HCT116 (cell line): ENCODE results near the gene IGF2. TPM values are rescaled to one million over a fixed set of nuclear protein-coding genes. Genes with fewer than 3 reads are reported as not detected.
A peak's percentile ranks its signal among the peaks of the same experiment; 100 is the strongest.

Experiments used
- ATAC-seq: fragments of 200-7000 bp; cut with Tn5 transposase; 2 replicates; pipeline ENCODE4 v1.9.1; 2020; ENCODE audit warnings: mild to moderate bottlenecking, moderate library complexity
- BruUV-seq: library from RNA; stranded (reverse); fragments of 400-500 nt; replicated peaks from 2 replicates; lab custom pipeline; 2021; lab: Mats Ljungman, UMichigan
- CTCF ChIA-PET: fragments of 300-600 bp; sonication (Branson Sonifier 250); formaldehyde crosslinking; loops from one replicate; lab custom pipeline; 2021; ENCODE audit warnings: antibody characterized with exemption; lab: Charles Lee
- POLR2A ChIA-PET: fragments of 300-600, 350-600 bp; sonication (Branson Sonifier 250); formaldehyde crosslinking; loops from one replicate; lab custom pipeline; 2021; ENCODE audit warnings: antibody characterized with exemption; lab: Charles Lee
- RAD21 ChIA-PET, 2 experiments: fragments of 300-600 bp; sonication (Branson Sonifier 250); formaldehyde crosslinking; loops; one replicate each; lab custom pipeline; 2023; ENCODE audit warnings: low total read pairs in 2 of 2; ENCODE audit not compliant: uncharacterized antibody in 2 of 2, unreplicated experiment in 2 of 2, low non-redundant PET in 1 of 2; lab: Charles Lee
- DNase-seq: peaks from one replicate; pipeline ENCODE4 v3.0.0-alpha.2; 2010; ENCODE audit warnings: low read depth, low spot score
- H2AFZ ChIP-seq: fragments of 200-600 bp; shearing (Covaris generic), sonication (generic); 2 replicates; pipeline ENCODE4 v1.6.1; 2017; ENCODE audit warnings: low read depth, mixed run types, mixed read lengths, antibody characterized with exemption, low read length; ENCODE audit not compliant: poor library complexity, severe bottlenecking
- H3K27ac ChIP-seq: 2 replicates; pipeline ENCODE4 v1.5.1; 2012; ENCODE audit warnings: low read depth, low read length
- H3K27me3 ChIP-seq: fragments of 200-600 bp; sonication (generic); 2 replicates; pipeline ENCODE4 v1.6.1; 2016; ENCODE audit warnings: mixed run types, low read length, mixed read lengths; ENCODE audit not compliant: insufficient read depth
- H3K36me3 ChIP-seq, 2 experiments: fragments of 200-500 bp in 1 of 2; fragments of 200-600 bp in 1 of 2; sonication (Bioruptor generic) in 1 of 2; sonication (generic) in 1 of 2; 2 replicates each; pipeline versions ENCODE4 v1.5.1 to v1.6.1; 2014 to 2016; ENCODE audit warnings: low read length in 2 of 2, inconsistent platforms in 1 of 2, mixed read lengths in 1 of 2, mixed run types in 1 of 2; ENCODE audit not compliant: insufficient read depth in 2 of 2, control insufficient read depth in 1 of 2
- H3K4me1 ChIP-seq, 2 experiments: fragments of 200-600 bp in 1 of 2; sonication (generic) in 1 of 2; 2 replicates each; pipeline versions ENCODE4 v1.5.1 to v1.6.1; 2012 to 2017; ENCODE audit warnings: low read length in 2 of 2, inconsistent platforms in 1 of 2, mild to moderate bottlenecking in 1 of 2, mixed read lengths in 1 of 2, mixed run types in 1 of 2, moderate library complexity in 1 of 2; ENCODE audit not compliant: insufficient read depth in 2 of 2, control insufficient read depth in 1 of 2
- H3K4me2 ChIP-seq: fragments of 200-600 bp; sonication (generic); 2 replicates; pipeline ENCODE4 v1.6.1; 2017; ENCODE audit warnings: mixed run types, low read length, mixed read lengths
- H3K4me3 ChIP-seq, 2 experiments: fragments of 200-600 bp in 1 of 2; sonication (generic) in 1 of 2; replicated peaks in 1 of 2; 2 replicates each; pipeline ENCODE4 v1.5.1; 2011 to 2016; ENCODE audit warnings: low read length in 2 of 2, control low read depth in 1 of 2, low read depth in 1 of 2, mild to moderate bottlenecking in 1 of 2, mixed read lengths in 1 of 2, mixed run types in 1 of 2
- H3K79me2 ChIP-seq: fragments of 200-600 bp; sonication (generic); 2 replicates; pipeline ENCODE4 v1.6.1; 2017; ENCODE audit warnings: mild to moderate bottlenecking, mixed run types, low read length, moderate library complexity, mixed read lengths; ENCODE audit not compliant: insufficient read depth
- H3K9ac ChIP-seq: fragments of 200-600 bp; sonication (generic); 2 replicates; pipeline ENCODE4 v1.6.1; 2016; ENCODE audit warnings: low read length, mixed read lengths
- H3K9me2 ChIP-seq: fragments of 200-600 bp; sonication (generic), shearing (Covaris generic); 2 replicates; pipeline ENCODE4 v1.6.1; 2017; ENCODE audit warnings: mixed run types, mild to moderate bottlenecking, moderate library complexity; ENCODE audit not compliant: insufficient read depth
- H3K9me3 ChIP-seq, 2 experiments: fragments of 200-500 bp in 1 of 2; fragments of 200-600 bp in 1 of 2; sonication (Bioruptor generic) in 1 of 2; sonication (generic) in 1 of 2; 2 replicates each; pipeline ENCODE4 v1.6.1; 2014 to 2017; ENCODE audit warnings: low read length in 2 of 2, mixed read lengths in 2 of 2, inconsistent platforms in 1 of 2, low read depth in 1 of 2, mild to moderate bottlenecking in 1 of 2, mixed run types in 1 of 2, moderate library complexity in 1 of 2; ENCODE audit not compliant: control insufficient read depth in 1 of 2, insufficient read depth in 1 of 2
- H4K20me1 ChIP-seq: fragments of 200-600 bp; sonication (generic), shearing (Covaris generic); 2 replicates; pipeline ENCODE4 v1.6.1; 2017; ENCODE audit warnings: mixed run types, mild to moderate bottlenecking, moderate library complexity; ENCODE audit not compliant: insufficient read depth
- CBX3 ChIP-seq: IDR thresholded peaks from 2 replicates; pipeline ENCODE4 v1.6.1; 2012; ENCODE audit warnings: low read depth
- CEBPB ChIP-seq: IDR thresholded peaks from 2 replicates; pipeline ENCODE4 v1.6.1; 2012; ENCODE audit warnings: low read depth
- EGR1 ChIP-seq: IDR thresholded peaks from 2 replicates; pipeline ENCODE4 v1.6.1; 2012; ENCODE audit warnings: low read depth
- ELF1 ChIP-seq: IDR thresholded peaks from 2 replicates; pipeline ENCODE4 v1.6.1; 2012; ENCODE audit warnings: low read depth, borderline replicate concordance
- POLR2AphosphoS5 ChIP-seq: IDR thresholded peaks from 2 replicates; pipeline ENCODE4 v1.6.1; 2011; ENCODE audit warnings: mild to moderate bottlenecking, low read depth, low read length, moderate library complexity
- RAD21 ChIP-seq: IDR thresholded peaks from 2 replicates; pipeline ENCODE4 v1.6.1; 2012; ENCODE audit warnings: low read depth, mild to moderate bottlenecking
- SIN3A ChIP-seq: IDR thresholded peaks from 2 replicates; pipeline ENCODE4 v1.6.1; 2012; ENCODE audit warnings: low read depth
- SP1 ChIP-seq: IDR thresholded peaks from 2 replicates; pipeline ENCODE4 v1.6.1; 2012; ENCODE audit warnings: low read depth
- SRF ChIP-seq: IDR thresholded peaks from 2 replicates; pipeline ENCODE4 v1.6.1; 2012; ENCODE audit warnings: low read depth
- TCF7L2 ChIP-seq: IDR thresholded peaks from 2 replicates; pipeline ENCODE4 v1.7.0; 2011; ENCODE audit warnings: borderline replicate concordance, inconsistent platforms; ENCODE audit not compliant: insufficient read depth, insufficient read length; ENCODE audit errors: extremely low read depth
- ZNF274 ChIP-seq: fragments of 200-500 bp; sonication (Bioruptor generic); IDR thresholded peaks from 2 replicates; pipeline ENCODE4 v1.6.1; 2014; ENCODE audit warnings: mild to moderate bottlenecking, low read depth, low read length, inconsistent platforms
- intact Hi-C: fragments of 100-400 bp; cut with micrococcal nuclease; formaldehyde crosslinking; loops from 2 replicates; pipeline ENCODE4 v1.10.0; 2022
- total RNA-seq: library from RNA; stranded (reverse); gene quantifications from one replicate; pipeline ENCODE4 v1.2.1, GENCODE V29; 2021; ENCODE audit not compliant: unreplicated experiment
- TF ChIP-seq, protein P1 (sequence below), 3 experiments: fragments of 200-600 bp in 1 of 3; sonication (generic) in 1 of 3; IDR thresholded peaks in 2 of 3; conservative IDR thresholded peaks in 1 of 3; 2 replicates each; pipeline ENCODE4 v1.5.1; 2012 to 2017; ENCODE audit warnings: low read depth in 2 of 3, low read length in 2 of 3, antibody characterized with exemption in 1 of 3, borderline replicate concordance in 1 of 3, control low read depth in 1 of 3, mild to moderate bottlenecking in 1 of 3, mixed read lengths in 1 of 3, mixed run types in 1 of 3, moderate library complexity in 1 of 3; ENCODE audit not compliant: insufficient read depth in 1 of 3
- TF ChIP-seq, protein P2 (sequence below): IDR thresholded peaks from 2 replicates; pipeline ENCODE4 v1.6.1; 2012

Gene IGF2
- total RNA-seq, 1 experiment from 2014 or later: 17.9 TPM

DNA sequence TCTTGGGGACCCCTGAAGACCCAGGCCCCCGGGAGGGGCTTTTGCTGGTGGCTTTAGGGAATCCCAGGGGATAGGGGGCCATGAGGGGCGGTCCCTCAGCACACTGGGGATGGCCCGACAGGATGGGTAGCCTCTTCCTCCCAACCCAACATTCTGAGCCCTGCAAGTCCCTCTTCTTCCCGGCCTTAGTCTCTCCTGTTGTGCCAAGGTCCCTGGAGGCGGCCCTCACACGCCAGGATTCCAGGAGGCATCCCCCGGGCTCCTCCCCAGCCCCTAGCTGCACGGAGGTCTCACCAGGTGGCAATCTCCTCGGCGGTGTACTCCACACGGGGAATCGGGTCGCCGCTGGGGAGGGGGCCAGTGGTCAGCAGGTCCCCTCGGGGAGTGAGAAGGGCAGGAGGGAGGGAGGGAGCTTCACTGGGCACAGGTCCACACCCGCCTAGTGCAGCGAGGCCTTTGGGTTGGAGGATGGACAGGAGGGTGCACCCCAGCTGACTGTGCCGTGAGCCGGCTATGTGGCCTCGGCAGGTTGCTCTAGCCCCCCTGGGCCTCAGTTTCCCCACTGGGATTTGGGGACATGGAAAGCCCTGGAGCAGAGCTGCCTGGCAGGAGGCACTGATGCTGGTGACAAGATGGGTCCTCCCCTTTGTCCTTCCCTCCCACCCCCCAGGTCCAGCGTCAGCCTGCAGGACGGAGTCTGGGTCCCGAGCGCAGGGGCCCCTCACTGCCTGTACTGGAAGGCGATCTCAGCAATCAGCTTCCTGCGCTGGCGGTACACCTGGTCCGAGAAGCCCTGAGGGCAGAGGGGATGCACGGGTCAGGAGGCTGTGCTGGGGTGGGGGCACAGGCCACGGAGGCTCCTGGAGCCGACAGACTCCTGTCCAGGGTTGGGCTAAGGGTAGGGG lies 28.2 kb upstream of the IGF2 start:
- no peaks in the 10 kb centered on the region for H3K36me3 ChIP-seq
- H3K27ac ChIP-seq: no peak overlapping the region
- intact Hi-C loops: no loop called here
- no TSS peak for BruUV-seq
- no peaks in the 10 kb centered on the region for H3K9me2 ChIP-seq
- H3K79me2 ChIP-seq: no peaks in the 10 kb centered on the region
- no peaks in the 10 kb centered on the region for H4K20me1 ChIP-seq
- no peak for DNase-seq
- no peak overlapping the region for H3K9ac ChIP-seq
- no peaks in the 10 kb centered on the region for H3K9me3 ChIP-seq
- H3K4me1 ChIP-seq: peaks cover 2 to 21% of the 10 kb centered on the region in 2 experiments; a peak in 3 of 4 replicates
- POLR2A ChIA-PET: no interaction called here
- RAD21 ChIA-PET: interaction anchor here (0.9 to 1.0 kb wide), 2 partner anchors 252 to 253 kb away, joined by 3 read pairs; no protein-coding TSS in a partner anchor
- H3K27me3 ChIP-seq: no peaks in the 10 kb centered on the region
- CTCF ChIA-PET: interaction anchor here (0.6 to 1.3 kb wide), 3 partner anchors 254 to 1310 kb away, joined by 3 to 4 read pairs (median 3); no protein-coding TSS in a partner anchor
- H2AFZ ChIP-seq: no peak overlapping the region
- no peak overlapping the region for H3K4me2 ChIP-seq
- ATAC-seq: no peak
- no peak overlapping the region for H3K4me3 ChIP-seq
- no peak for TF ChIP-seq CBX3
- no peak for TF ChIP-seq SRF
- no peak for TF ChIP-seq EGR1
- no peak for TF ChIP-seq ZNF274
- no peak for TF ChIP-seq POLR2AphosphoS5
- no peak for TF ChIP-seq CEBPB

DNA sequence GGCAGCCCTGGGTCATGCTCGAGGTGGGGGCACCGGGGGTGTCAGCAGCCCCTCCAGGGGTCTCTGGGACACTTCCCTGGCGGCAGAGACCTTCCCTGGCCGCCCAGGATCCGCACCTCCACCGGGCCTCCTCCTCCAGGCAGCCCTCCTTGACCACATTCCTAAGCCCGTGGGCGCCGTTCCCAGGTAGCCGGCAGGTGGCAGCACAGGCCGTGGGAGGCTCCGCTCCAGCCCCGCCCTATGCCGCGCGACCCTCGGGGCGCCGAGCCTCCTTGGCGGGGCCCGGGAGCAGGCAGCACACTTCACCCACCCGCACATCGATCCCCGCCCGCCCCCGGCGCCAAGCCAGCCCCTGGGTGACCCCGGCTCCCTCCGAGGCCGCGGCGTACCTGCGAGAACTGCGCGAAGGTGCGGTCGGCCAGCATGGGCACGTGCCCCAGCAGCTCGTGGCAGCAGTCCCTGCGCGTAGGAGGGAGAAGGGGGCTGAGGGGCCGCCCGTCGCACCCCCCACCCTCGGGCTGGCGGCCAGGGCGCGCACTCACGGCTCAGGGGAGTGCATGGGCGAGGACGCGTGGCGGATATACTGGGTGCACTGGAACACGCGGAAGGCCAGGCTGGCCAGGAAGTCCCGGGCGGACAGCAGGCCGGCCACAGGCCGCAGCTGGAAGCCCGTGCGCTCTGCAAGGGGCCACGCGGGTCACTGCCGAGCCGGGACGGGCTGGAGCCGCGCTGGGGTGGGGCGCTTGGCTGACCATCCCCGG lies 27.1 kb upstream of the IGF2 start:
- Histone ChIP-seq H3K9ac (no peak overlapping the region), H3K9me3 (no peaks in the 10 kb centered on the region), H3K79me2 (no peaks in the 10 kb centered on the region), H3K27me3 (no peaks in the 10 kb centered on the region), H4K20me1 (no peaks in the 10 kb centered on the region), H3K27ac (no peak overlapping the region; the same call in 1 of the 2 replicates), H3K4me2 (no peak overlapping the region), H3K4me3 (no peak overlapping the region), H3K36me3 (no peaks in the 10 kb centered on the region), H3K9me2 (no peaks in the 10 kb centered on the region), H2AFZ (no peak overlapping the region), H3K4me1 (peaks cover 2 to 21% of the 10 kb centered on the region in 2 experiments; a peak in 3 of 4 replicates)
- ChIA-PET CTCF (interaction anchor here (4.8 kb wide), 1 partner anchor 254 kb away, joined by 23 read pairs; no protein-coding TSS in a partner anchor), POLR2A (no interaction called here), RAD21 (no interaction called here)
- BruUV-seq: no TSS peak
- DNase-seq (no peak), ATAC-seq (peak; percentile 86)
- no peak for TF ChIP-seq ZNF274
- TF ChIP-seq, protein P1, sequence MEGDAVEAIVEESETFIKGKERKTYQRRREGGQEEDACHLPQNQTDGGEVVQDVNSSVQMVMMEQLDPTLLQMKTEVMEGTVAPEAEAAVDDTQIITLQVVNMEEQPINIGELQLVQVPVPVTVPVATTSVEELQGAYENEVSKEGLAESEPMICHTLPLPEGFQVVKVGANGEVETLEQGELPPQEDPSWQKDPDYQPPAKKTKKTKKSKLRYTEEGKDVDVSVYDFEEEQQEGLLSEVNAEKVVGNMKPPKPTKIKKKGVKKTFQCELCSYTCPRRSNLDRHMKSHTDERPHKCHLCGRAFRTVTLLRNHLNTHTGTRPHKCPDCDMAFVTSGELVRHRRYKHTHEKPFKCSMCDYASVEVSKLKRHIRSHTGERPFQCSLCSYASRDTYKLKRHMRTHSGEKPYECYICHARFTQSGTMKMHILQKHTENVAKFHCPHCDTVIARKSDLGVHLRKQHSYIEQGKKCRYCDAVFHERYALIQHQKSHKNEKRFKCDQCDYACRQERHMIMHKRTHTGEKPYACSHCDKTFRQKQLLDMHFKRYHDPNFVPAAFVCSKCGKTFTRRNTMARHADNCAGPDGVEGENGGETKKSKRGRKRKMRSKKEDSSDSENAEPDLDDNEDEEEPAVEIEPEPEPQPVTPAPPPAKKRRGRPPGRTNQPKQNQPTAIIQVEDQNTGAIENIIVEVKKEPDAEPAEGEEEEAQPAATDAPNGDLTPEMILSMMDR (IDR thresholded peaks at IDR 0.05 in 2 of 3, conservative IDR thresholded peaks at IDR 0.05 in 1 of 3; ENCODE audit: borderline replicate concordance in 1 of 3, insufficient read depth in 1 of 3, low read depth in 2 of 3, low read length in 2 of 3): peak; percentile 68 to 72 (median 69); a peak in 5 of 6 replicates
- no peak for TF ChIP-seq EGR1
- TF ChIP-seq ELF1: no peak
- TF ChIP-seq SP1: no peak
- TF ChIP-seq RAD21: peak; percentile 81
- no peak for TF ChIP-seq TCF7L2
- TF ChIP-seq SIN3A: no peak
- TF ChIP-seq, protein P2, sequence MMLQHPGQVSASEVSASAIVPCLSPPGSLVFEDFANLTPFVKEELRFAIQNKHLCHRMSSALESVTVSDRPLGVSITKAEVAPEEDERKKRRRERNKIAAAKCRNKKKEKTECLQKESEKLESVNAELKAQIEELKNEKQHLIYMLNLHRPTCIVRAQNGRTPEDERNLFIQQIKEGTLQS: no peak
- no peak for TF ChIP-seq CEBPB
- intact Hi-C loops: loop anchor here (1.0 kb wide), 2 partner anchors 133 to 253 kb away; no protein-coding TSS in a partner anchor
